ENCODE results near the gene ZNF668. TPM values are rescaled to one million over a fixed set of nuclear protein-coding genes. Genes with fewer than 3 reads are reported as not detected.
"Not testable (repeated sequence)": the region's sequence is repeated elsewhere in the genome, so short reads cannot be mapped to it uniquely, and the experiment has no call there.

ZNF668 gene
- total RNA-seq, 1 experiment from 2014 or later, result 13.2 TPM

DNA sequence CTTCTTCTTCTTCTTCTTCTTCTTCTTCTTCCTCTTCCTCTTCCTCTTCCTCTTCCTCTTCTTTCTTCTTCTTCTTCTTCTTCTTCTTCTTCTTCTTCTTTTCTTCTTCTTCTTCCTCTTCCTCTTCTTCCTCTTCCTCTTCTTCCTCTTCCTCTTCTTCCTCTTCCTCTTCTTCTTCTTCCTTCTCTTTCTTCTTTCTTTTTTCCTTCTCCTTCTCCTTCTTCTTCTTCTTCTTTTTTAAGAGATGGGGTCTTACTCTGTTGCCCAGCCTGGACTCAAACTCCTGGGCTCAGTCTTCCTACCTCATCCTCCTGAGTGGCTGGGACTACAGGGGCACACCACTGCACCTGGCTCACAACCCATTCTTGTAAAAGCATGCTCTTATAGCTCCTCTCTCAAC, 60.7 kb downstream of the ZNF668 start:
- peaks cover 14% of the 10 kb centered on the region for H3K27me3 ChIP-seq (replicated peaks)
- H3K36me3 ChIP-seq; H3K4me3 ChIP-seq; H3K4me1 ChIP-seq (replicated peaks); H3K9me3 ChIP-seq (replicated peaks); H3K27ac ChIP-seq; DNase-seq (ENCODE audit: low read depth in 1 of 2, low spot score in 2 of 2): not testable (repeated sequence)

DNA sequence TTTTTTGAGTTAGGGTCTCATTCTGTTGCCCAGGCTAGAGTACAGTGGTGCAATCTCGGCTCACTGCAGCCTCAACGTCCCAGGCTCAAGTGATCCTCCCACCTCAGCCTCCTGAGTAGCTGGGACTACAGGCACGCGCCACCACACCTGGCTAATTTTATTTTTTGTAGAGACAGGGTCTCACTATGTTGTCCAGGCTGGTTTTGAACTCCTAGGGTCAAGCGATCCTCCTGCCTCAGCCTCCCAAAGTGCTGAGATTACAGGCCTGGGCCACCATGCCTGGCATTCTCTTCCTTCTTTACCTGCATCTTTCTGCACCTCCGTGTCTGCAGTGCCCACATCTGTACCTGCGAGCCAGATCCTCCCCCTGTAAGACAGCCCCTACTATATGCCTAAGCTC, 62.2 kb downstream of the ZNF668 start:
- H3K4me3 ChIP-seq; H3K36me3 ChIP-seq; DNase-seq (ENCODE audit: low read depth in 1 of 2, low spot score in 2 of 2); H3K4me1 ChIP-seq (replicated peaks); H3K9me3 ChIP-seq (replicated peaks); H3K27ac ChIP-seq: not testable (repeated sequence)
- H3K27me3 ChIP-seq (replicated peaks), result peaks cover 14% of the 10 kb centered on the region

Other genes starting within 250 kb of the ZNF668 start
- gene BCL7C, start 180.2 kb downstream of the ZNF668 start, total RNA-seq (2014; rRNA removed; shearing (Covaris generic)), result 52.8 and 58.5 TPM in 2 replicates
- gene CTF1, start 177.6 kb downstream of the ZNF668 start, total RNA-seq (2014; rRNA removed; shearing (Covaris generic)), result 1.3 and 3.5 TPM in 2 replicates
- 7.1 and 8.9 TPM in 2 replicates for gene FBXL19, start 150.7 kb downstream of the ZNF668 start, total RNA-seq (2014; rRNA removed; shearing (Covaris generic))
- gene ORAI3, start 125.2 kb downstream of the ZNF668 start, total RNA-seq (2014; rRNA removed; shearing (Covaris generic)), result 8.7 and 9.1 TPM in 2 replicates
- 0.60 and 2.2 TPM in 2 replicates for gene SETD1A, start 116.5 kb downstream of the ZNF668 start, total RNA-seq (2014; rRNA removed; shearing (Covaris generic))
- 4.1 and 7.8 TPM in 2 replicates for gene HSD3B7, start 89.0 kb downstream of the ZNF668 start, total RNA-seq (2014; rRNA removed; shearing (Covaris generic))
- gene STX1B, start 63.6 kb downstream of the ZNF668 start, total RNA-seq (2014; rRNA removed; shearing (Covaris generic)), result 0.05 and 0.06 TPM in 2 replicates
- 5.2 and 11.8 TPM in 2 replicates for gene STX4, start 40.7 kb downstream of the ZNF668 start, total RNA-seq (2014; rRNA removed; shearing (Covaris generic))
- gene ZNF646, start 182 bp upstream of the ZNF668 start, total RNA-seq (2014; rRNA removed; shearing (Covaris generic)), result 6.7 and 13.3 TPM in 2 replicates
- 1.9 and 2.6 TPM in 2 replicates for gene PRSS53, start 14.7 kb upstream of the ZNF668 start, total RNA-seq (2014; rRNA removed; shearing (Covaris generic))
- gene VKORC1, start 20.6 kb upstream of the ZNF668 start, total RNA-seq (2014; rRNA removed; shearing (Covaris generic)), result 119 and 140 TPM in 2 replicates
- 19.1 and 20.8 TPM in 2 replicates for gene BCKDK, start 34.1 kb upstream of the ZNF668 start, total RNA-seq (2014; rRNA removed; shearing (Covaris generic))
- gene KAT8, start 43.4 kb upstream of the ZNF668 start, total RNA-seq (2014; rRNA removed; shearing (Covaris generic)), result 32.3 and 45.2 TPM in 2 replicates
- not detected in 2 replicates for gene PRSS8, start 61.5 kb upstream of the ZNF668 start, total RNA-seq (2014; rRNA removed; shearing (Covaris generic))
- gene PRSS36, start 75.8 kb upstream of the ZNF668 start, total RNA-seq (2014; rRNA removed; shearing (Covaris generic)), result 0.18 and 0.38 TPM in 2 replicates
- 32.0 and 37.5 TPM in 2 replicates for gene FUS, start 105.9 kb upstream of the ZNF668 start, total RNA-seq (2014; rRNA removed; shearing (Covaris generic))
- gene PYCARD, start 128.5 kb upstream of the ZNF668 start, total RNA-seq (2014; rRNA removed; shearing (Covaris generic)), result 15.4 and 21.6 TPM in 2 replicates
- gene TRIM72, start 139.9 kb upstream of the ZNF668 start, total RNA-seq (2014; rRNA removed; shearing (Covaris generic)), result not detected in 2 replicates
- gene PYDC1, start 142.9 kb upstream of the ZNF668 start, total RNA-seq (2014; rRNA removed; shearing (Covaris generic)), result not detected in 2 replicates
- gene ITGAM, start 185.7 kb upstream of the ZNF668 start, total RNA-seq (2014; rRNA removed; shearing (Covaris generic)), result 0.05 TPM in 1 of 2 replicates, not detected in the other